Body of pancreas (tissue), 4 donors: ENCODE measurements around the gene SNAI3.

Source experiments
- POLR2A ChIP-seq, 3 donors: fragments of 450-650 bp; IDR thresholded peaks; one replicate each; pipeline ENCODE4 v1.6.1; 2016; ENCODE audit warnings: antibody characterized with exemption in 3 of 3, mild to moderate bottlenecking in 2 of 3
- TF ChIP-seq, protein P1 (sequence below), 7 experiments: fragments of 450-650 bp in 4 of 7; fragments of 200-600 bp in 3 of 7; sonication (generic) in 3 of 7; IDR thresholded peaks; one replicate each; pipeline ENCODE4 v1.5.1; 2016 to 2019; ENCODE audit warnings: antibody characterized with exemption in 7 of 7

DNA sequence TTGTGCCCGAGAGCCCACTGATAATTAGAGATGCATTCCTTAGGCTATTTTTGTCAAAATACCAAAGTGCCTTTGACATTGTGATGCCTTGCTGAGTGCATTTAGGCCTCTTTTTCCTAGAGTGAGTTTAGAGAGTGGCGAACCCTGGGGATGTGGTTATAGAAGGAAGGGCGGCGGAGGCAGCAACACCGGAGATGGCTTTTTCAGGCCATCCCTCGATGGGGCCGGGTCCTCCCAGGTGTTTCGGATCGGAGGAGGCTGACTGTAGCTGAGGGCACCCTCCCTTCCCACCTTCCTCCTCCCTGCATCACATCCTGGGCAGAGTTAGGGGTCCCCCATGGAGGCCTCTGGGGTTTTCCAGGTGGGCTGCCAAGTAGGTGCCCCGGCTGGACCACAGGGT lies 6.6 kb upstream of the SNAI3 start:
- TF ChIP-seq, protein P1, sequence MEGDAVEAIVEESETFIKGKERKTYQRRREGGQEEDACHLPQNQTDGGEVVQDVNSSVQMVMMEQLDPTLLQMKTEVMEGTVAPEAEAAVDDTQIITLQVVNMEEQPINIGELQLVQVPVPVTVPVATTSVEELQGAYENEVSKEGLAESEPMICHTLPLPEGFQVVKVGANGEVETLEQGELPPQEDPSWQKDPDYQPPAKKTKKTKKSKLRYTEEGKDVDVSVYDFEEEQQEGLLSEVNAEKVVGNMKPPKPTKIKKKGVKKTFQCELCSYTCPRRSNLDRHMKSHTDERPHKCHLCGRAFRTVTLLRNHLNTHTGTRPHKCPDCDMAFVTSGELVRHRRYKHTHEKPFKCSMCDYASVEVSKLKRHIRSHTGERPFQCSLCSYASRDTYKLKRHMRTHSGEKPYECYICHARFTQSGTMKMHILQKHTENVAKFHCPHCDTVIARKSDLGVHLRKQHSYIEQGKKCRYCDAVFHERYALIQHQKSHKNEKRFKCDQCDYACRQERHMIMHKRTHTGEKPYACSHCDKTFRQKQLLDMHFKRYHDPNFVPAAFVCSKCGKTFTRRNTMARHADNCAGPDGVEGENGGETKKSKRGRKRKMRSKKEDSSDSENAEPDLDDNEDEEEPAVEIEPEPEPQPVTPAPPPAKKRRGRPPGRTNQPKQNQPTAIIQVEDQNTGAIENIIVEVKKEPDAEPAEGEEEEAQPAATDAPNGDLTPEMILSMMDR (IDR thresholded peaks at IDR 0.05) = no peak
- no peak for TF ChIP-seq POLR2A (IDR thresholded peaks at IDR 0.05)
